Osteoblast (primary cell): ENCODE results near the gene FOXK1. TPM values are rescaled to one million over a fixed set of nuclear protein-coding genes. Genes with fewer than 3 reads are reported as not detected.

Source experiments
- DNase-seq: peaks from one replicate; pipeline ENCODE4 v3.0.0; 2011; ENCODE audit warnings: low spot score, mixed read lengths; ENCODE audit not compliant: insufficient read length; ENCODE audit errors: missing footprints
- H2AFZ ChIP-seq: 2 replicates; pipeline ENCODE4 v1.6.0; 2011; ENCODE audit warnings: mild to moderate bottlenecking, low read length
- H3K27ac ChIP-seq: 2 replicates; pipeline ENCODE4 v1.5.1; 2011; ENCODE audit warnings: mild to moderate bottlenecking, low read depth, low read length, moderate library complexity
- H3K27me3 ChIP-seq: 2 replicates; pipeline ENCODE4 v1.6.0; 2012; ENCODE audit warnings: mild to moderate bottlenecking, control low read depth, inconsistent platforms, low read length, moderate library complexity; ENCODE audit not compliant: insufficient read depth
- H3K36me3 ChIP-seq: 2 replicates; pipeline ENCODE4 v1.5.1; 2011; ENCODE audit warnings: mild to moderate bottlenecking, low read length, control low read depth, moderate library complexity; ENCODE audit not compliant: insufficient read depth
- H3K4me1 ChIP-seq: 2 replicates; pipeline ENCODE4 v1.5.1; 2011; ENCODE audit warnings: mild to moderate bottlenecking, low read length, control low read depth, moderate library complexity; ENCODE audit not compliant: insufficient read depth
- H3K4me2 ChIP-seq: 2 replicates; pipeline ENCODE4 v1.6.0; 2011; ENCODE audit warnings: mild to moderate bottlenecking, low read length; ENCODE audit not compliant: insufficient read depth
- H3K4me3 ChIP-seq: fragments of 200-600 bp; sonication (generic); 3 replicates; pipeline ENCODE4 v1.5.1; 2012; ENCODE audit warnings: mild to moderate bottlenecking, low read length, inconsistent platforms; ENCODE audit not compliant: insufficient read depth
- H3K79me2 ChIP-seq: 2 replicates; pipeline ENCODE4 v1.6.0; 2012; ENCODE audit warnings: mild to moderate bottlenecking, low read length, control low read depth, inconsistent platforms; ENCODE audit not compliant: insufficient read depth
- H3K9me3 ChIP-seq: 2 replicates; pipeline ENCODE4 v1.5.1; 2011; ENCODE audit warnings: low read depth, low read length, control low read depth
- H4K20me1 ChIP-seq: 2 replicates; pipeline ENCODE4 v1.6.0; 2012; ENCODE audit warnings: mild to moderate bottlenecking, low read length, control low read depth; ENCODE audit not compliant: insufficient read depth
- CTCF ChIP-seq: IDR thresholded peaks from 2 replicates; pipeline ENCODE4 v1.5.1; 2011; ENCODE audit warnings: mild to moderate bottlenecking, low read depth, low read length, moderate library complexity; ENCODE audit errors: extremely low read depth
- total RNA-seq: library from RNA; depleted of rRNA; stranded (reverse); fragments of >200 nt; gene quantifications from 2 replicates; pipeline ENCODE4 v1.2.3, GENCODE V29; 2012

Gene FOXK1
- total RNA-seq, 1 donor, result 31.8 TPM

- Histone ChIP-seq H3K4me2 (no peak overlapping the region), H3K79me2 (peaks cover 10% of the 10 kb centered on the region), H3K9me3 (no peaks in the 10 kb centered on the region), H3K4me3 (no peak overlapping the region), H4K20me1 (peaks cover 4% of the 10 kb centered on the region), H3K4me1 (no peaks in the 10 kb centered on the region), H3K27ac (no peak overlapping the region), H3K27me3 (no peaks in the 10 kb centered on the region), H3K36me3 (peaks cover 29% of the 10 kb centered on the region), H2AFZ (no peak overlapping the region)
- TF ChIP-seq CTCF, result no peak
- DNase-seq, result no peak
Observed at GRCh38 chr7:4787541-4787940, 105.4 kb downstream of the FOXK1 start.

DNA sequence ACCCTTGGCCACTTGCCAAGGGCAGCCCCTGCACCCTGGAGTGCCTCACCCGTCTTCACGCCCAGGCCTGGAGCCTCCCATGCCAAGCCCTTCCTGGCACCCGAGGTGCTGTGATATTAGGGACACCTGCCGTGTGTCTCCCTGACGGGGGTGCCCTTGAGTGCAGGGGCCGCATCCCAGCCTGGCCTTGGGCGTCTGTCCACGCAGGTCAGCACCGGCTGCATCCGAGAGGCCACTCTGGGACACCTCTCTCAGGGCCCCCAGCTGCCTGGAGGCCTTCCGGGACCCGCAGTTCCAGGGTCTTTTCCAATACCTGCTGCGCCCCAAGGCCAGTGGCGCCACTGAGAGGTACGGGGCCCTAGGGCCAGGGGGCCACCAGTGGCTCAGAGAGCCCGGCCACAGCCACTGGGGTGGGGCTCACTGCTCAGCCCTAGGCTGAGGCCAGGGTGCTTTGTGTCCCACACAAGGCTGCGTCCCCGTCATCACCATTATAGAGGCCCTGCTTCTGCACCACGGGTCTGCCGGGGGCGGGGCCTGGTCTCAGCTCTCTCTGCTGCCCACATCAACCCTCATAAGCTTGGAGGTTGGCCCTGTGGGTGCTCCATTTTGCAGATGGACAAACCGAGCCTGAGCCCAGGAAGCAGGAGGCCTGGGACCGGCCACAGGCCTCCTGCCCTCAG, 106.0 kb downstream of the FOXK1 start:
- Histone ChIP-seq H3K4me3 (no peak overlapping the region), H3K36me3 (peaks cover 23% of the 10 kb centered on the region), H3K4me1 (no peaks in the 10 kb centered on the region), H3K9me3 (no peaks in the 10 kb centered on the region), H3K79me2 (peaks cover 10% of the 10 kb centered on the region), H3K27ac (no peak overlapping the region), H4K20me1 (peaks cover 4% of the 10 kb centered on the region), H3K27me3 (no peaks in the 10 kb centered on the region), H2AFZ (no peak overlapping the region), H3K4me2 (no peak overlapping the region)
- no peak for TF ChIP-seq CTCF
- peak; percentile 84 for DNase-seq

DNA sequence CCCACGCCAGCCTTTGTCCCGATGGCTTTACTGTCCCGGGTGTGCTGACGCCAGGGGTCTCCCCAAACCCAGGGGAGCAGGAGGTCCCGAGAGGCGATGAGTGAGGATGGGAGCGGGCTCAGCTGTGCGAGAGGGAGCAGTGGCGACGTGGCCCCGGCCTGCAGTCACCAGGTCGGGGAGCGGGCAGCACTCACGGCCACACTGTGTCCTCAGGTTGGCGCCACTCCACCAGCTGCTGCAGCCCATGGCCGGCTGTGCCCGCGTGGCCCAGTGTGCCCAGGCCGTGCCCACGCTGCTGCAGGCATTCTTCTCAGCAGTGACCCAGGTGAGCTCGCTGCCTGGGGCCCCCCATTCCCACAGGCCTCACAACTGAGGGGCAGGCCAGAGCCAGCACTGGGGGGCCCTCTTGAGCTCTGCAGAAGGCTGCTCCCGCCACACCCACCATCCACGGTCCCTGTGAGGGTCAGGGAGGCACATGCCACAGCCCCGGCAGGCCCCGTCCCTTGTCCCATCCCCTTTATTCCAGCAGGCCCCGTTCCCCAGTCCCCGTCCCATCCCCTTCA, 106.6 kb downstream of the FOXK1 start:
- Histone ChIP-seq H2AFZ (no peak overlapping the region), H3K27ac (no peak overlapping the region), H3K4me3 (no peak overlapping the region), H3K9me3 (no peaks in the 10 kb centered on the region), H3K4me2 (no peak overlapping the region), H3K27me3 (no peaks in the 10 kb centered on the region), H3K4me1 (no peaks in the 10 kb centered on the region), H3K36me3 (peaks cover 22% of the 10 kb centered on the region), H3K79me2 (peaks cover 7% of the 10 kb centered on the region), H4K20me1 (peaks cover under 1% of the 10 kb centered on the region)
- no peak for TF ChIP-seq CTCF
- no peak for DNase-seq

DNA sequence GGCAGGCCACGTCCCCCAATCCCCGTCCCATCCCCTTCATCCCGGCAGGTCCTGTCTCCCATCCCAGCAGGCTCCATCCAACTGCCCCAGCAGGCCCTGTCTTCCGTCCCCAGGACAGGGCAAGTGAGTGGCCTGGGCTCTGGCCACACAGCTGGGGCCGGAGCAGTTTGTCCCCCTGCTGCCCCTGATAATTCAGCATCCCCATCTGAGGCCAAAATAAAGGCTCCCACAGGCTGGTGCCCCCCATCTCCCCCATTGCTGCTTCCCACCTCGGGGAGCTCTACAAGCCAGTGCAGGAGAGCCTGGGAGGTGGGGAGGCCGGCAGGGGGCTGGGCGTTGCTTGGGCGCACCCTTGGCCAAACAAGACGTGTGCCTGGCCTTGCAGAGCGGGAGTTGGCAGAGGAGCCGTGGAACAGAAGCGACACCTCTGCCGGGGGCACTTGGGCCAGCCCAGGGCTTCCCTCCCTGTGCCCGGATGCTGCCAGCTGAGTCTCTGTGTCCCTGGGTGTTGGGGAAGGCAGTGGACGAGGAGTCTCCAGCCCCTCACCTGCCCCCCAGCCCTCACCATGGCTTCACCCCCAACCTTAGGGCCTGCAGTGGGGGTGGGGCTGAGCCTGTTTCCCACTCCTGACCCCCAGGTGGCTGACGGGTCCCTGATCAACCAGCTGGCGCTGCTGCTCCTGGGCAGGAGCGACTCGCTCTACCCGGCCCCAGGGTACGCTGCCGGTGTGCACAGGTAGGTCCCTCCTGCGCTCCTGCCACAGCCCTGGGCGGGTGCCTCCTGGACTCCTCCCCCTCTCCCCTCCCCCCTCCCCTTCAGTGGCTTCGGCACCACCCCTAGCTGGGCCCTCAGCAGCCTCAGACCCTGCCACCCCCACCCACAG, 107.3 kb downstream of the FOXK1 start:
- no peak overlapping the region for H3K4me2 ChIP-seq
- H3K36me3 ChIP-seq, result peaks cover 22% of the 10 kb centered on the region
- no peak overlapping the region for H3K4me3 ChIP-seq
- H2AFZ ChIP-seq, result no peak overlapping the region
- no peak for TF ChIP-seq CTCF
- H4K20me1 ChIP-seq, result no peaks in the 10 kb centered on the region
- peaks cover 2% of the 10 kb centered on the region for H3K79me2 ChIP-seq
- H3K4me1 ChIP-seq, result no peaks in the 10 kb centered on the region
- peak; percentile 77 for DNase-seq
- H3K27me3 ChIP-seq, result no peaks in the 10 kb centered on the region
- H3K27ac ChIP-seq, result no peak overlapping the region
- no peaks in the 10 kb centered on the region for H3K9me3 ChIP-seq
